NCI-H524 treated with DMSO at 0.1 percent for 48 hours (cell line): ENCODE results near the gene SPEF1.

Experiments used
- DNase-seq: peaks from one replicate; lab custom pipeline; 2025; lab: John Stamatoyannopoulos, UW

Gene SPEF1

DNA sequence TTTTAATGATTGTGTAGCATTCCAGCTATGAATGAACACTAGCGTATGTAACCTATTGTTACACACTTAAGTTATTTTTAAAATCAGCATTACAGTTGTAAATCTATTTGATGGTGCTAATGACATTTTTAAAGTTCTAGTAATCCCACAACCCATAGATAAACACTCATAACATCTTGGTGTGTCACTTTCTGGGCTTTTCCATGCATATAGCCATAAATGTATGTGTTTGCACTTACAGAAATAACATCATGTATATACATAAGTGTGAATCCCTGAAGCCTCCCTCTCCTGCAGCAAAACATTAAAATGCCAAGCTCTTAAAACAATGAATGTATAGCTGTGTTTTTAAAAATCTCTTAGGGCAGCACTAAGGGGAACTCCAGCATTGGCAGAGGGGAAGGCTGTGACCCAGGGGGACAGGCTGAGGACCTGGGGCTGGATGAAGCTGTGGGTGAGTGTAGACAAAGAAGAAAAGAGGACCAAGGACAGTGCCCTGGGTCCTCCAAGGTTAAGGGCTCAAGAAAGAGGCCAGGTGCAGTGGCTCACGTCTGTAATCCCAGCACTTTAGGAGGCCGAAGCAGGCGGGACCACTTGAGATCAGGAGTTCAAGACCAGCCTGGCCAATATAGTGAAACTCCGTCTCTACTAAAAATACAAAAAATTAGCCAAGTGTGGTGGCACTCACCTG lies 6.2 kb upstream of the SPEF1 start:
- no peak for DNase-seq

DNA sequence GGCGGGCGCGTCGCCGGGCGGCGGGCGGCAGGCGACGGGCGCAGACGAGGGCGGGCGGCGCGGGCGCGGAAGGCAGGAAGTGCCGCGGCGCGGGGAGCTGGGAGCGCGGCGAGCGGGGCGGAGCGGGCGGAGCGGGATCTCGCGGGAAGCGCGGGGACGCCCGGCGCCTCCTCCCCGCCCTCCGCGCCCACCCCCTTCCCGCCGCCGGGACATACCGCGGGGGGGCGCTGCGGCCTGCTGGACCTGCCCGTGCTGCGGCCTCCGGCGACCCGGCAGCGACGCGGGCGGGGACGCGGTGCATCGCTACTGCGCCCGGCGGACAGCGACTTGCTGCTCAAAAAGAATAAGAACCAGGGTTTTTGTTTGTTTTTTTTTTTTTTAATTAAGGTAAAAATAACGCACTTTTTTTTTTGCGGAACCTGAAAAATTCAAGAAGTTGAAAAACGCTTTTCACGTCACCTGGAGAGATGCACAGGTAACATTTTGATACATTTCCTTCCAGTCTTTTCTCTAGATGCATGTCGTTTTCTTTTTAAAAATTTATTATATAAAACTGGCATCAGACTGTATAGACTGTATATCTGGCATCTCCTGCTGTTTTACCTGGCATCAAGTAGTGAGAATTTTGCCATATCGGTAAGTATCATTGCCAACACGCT lies 5.5 kb upstream of the SPEF1 start, which contains the start of gene CENPB:
TSS of gene CENPB (minus strand) at position 76 of the 659 bp plus-strand sequence. CDS start 257 bp downstream, outside the sequence.
- no peak for DNase-seq

DNA sequence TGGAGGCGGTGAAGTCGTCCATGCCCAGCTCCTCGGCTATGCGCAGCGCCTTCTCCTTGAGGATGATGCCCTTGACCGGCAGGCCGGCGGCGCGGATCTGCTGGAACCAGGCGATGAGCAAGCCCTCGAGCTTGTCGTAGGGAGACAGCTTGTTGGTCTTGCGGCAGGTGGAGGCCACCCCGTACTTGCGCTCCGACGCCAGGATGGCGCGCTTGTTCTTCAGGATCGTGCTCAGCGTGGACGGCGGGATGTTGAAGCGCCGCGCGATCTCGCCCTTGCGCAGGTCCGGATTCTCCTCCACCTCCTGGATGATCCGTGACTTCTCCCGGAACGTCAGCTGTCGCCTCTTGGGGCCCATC lies 4.9 kb upstream of the SPEF1 start:
- no peak for DNase-seq

DNA sequence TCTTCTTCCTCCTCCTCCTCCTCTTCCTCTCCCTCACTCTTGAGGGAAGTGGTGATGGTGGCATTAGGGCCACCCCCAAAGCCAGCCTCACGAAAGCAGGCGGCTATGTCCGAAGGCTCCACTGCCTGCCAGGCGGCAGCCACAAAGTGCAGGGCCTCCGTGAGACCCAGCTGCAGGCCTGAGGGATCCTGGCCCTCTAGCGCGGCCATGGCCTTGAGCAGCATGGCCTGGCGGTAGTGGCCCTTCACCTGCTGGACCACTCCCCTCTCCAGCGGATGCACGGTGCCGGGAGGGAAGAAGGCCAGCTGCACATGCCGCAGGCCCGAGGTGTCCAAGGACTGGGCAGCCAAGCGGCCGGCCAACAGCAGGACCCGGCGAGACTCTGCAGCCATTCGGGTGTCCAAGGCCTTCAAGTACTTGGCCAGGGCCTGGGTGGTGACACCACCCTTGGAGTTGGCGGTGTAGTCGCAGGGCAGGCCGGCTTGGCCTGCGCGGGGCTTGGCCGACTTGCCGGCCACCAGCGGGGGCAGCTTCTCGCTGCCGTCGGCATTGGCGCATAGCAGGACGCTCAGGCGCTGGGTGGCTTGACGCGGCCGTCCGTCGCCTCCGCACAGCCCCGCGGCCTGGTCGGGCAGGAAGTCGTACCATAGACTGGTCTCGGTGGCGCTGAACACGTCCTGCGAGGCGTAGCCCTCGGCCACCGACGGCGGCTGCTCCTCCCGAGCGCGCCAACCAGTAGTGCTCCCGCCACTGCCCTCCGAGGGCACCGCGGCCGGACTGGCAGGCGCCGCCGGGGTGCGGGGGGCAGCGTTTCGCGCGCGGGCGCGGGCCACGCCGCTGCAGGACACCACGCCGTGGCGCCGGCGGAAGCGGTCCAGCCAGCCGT lies 4.2 kb upstream of the SPEF1 start:
- no peak for DNase-seq

DNA sequence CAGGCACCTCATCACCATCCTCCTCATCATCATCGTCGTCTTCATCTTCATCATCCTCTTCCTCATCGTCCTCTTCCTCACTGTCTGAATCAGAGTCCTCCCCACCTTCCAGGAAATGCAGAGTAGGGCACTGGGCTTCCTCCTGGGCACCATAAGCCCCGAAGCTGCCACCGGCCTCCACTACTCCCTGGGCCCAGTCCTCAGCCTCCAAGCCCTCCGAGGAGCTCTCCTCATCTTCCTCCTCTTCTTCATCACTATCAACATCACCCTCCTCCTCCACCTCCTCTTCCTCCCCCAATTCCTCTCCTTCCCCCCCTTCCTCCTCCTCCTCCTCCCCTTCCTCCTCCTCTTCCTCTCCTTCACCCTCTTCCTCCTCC lies 3.6 kb upstream of the SPEF1 start:
- DNase-seq = no peak

DNA sequence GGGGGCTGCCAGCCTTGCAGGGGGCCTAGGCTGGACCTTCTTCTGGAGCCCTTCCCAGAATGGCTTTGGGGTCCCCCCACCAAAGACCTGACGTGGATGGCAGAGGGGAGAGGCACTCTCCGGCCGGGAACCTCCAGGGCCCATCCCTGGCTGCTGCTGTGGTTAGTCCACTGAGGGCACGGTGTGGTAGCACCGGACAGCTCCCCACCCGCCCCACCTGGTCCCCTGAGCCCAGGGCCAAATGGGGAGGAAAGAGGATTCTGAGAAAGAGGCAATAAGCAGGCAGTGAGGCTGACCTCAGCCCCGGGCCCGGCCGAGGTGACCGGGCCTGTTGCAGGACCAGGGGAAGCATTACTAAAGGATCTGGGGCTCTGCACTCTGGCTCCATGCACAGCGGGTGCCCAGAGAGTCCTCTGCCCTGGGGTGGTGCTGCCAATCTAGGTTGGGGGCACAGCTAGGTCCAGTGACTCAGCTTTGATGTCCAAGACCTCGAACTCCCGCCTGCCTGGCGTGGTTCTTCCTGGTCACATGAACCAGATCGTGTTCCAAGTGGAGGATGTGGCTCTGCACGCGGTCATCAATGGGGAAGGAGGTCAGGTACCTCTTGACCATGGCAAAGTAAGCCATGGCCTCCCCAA lies 3.1 kb upstream of the SPEF1 start:
- no peak for DNase-seq

DNA sequence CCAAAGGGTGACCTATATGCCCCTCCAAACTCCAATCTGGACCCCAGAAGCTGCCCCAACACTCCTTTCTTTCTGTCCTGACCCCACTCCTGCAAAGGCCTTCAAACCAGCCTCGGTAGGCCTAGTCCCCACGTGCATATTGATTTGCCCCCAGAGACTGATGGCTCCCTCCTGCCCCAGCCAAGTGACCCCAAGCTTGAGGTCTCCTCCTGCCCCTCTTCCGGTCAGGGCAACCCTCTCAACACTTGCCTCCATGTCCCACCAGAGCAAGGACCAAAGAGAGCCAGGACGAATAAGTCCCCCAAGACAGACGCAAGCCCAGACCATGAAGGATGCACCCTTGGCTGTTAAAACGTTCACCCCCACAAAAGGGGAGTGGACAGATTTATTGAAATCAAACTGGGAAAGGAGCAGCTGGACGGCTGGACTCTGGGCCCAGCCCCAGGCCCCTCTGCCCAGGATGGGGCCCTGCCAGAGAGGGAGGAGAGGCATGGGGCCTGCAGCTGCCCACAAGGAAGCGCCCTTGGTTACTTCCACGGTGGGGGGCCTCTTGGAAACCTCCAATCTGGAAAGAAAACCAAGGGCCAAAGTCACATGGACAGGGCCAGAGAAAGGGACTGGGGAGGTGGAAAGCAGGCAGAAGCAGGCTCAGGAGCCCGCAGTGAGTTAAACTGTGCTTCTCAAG lies 2.4 kb upstream of the SPEF1 start:
- no peak for DNase-seq

DNA sequence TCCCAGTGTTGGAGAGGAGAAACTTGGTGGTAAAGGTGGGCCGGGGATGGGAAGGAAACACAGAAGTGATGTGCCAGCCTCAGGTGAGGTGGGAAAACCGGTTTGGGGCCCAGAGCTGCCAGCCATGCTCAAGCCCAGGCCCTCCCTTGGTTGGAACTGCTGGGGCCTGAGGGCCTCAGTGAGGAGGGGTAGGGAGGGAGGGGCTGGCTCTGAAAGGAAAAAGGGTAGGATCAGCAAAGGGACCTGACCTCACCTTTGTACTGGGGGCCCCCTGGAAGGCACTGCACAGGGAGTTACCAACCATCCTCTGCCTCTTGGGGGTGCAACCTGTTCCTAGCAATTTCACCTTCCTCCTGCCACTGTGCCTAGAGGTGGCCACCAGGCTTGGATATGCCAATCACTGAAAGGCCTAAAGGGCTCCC lies 1.8 kb upstream of the SPEF1 start:
- no peak for DNase-seq

DNA sequence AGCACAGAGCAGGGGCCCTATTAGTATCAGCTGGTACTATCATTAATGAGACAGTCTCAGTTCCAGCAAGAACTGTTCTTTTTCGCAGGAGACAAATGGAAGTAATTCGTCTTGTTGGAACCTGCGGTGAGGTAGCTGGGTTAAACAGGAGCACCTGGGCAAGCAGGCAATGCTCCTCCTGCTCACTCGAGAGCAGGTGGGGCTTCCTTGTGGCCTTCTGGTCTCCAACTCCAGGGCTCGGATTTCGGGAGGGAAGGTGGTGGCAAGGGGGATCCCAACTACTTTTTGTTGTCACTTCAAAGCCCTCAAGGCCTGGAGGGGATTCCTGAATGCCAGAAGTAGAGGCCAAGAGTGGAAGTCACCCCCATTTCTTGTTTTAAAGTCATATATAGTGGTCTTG lies 1.3 kb upstream of the SPEF1 start:
- DNase-seq = no peak

DNA sequence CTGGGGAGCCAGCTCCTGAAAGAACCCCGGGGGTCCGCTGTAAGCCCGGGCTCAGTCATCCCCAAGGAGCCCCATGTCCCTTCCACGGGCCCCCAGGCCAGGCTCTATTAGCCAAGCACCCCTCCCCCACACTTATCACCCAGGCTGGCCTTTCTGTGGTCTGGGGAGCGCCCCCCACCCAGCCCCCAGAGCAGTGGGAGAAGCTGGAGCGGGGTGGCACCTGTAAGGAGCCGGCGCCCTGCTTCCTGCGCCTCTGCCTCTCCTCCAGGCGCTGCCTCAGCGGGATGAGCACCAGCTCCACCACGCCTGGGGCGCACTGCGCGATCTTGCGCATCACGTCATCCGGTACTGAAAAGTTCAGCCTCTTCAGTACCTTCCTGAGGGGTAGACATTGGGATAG lies 2.3 kb downstream of the SPEF1 start:
- DNase-seq = no peak

DNA sequence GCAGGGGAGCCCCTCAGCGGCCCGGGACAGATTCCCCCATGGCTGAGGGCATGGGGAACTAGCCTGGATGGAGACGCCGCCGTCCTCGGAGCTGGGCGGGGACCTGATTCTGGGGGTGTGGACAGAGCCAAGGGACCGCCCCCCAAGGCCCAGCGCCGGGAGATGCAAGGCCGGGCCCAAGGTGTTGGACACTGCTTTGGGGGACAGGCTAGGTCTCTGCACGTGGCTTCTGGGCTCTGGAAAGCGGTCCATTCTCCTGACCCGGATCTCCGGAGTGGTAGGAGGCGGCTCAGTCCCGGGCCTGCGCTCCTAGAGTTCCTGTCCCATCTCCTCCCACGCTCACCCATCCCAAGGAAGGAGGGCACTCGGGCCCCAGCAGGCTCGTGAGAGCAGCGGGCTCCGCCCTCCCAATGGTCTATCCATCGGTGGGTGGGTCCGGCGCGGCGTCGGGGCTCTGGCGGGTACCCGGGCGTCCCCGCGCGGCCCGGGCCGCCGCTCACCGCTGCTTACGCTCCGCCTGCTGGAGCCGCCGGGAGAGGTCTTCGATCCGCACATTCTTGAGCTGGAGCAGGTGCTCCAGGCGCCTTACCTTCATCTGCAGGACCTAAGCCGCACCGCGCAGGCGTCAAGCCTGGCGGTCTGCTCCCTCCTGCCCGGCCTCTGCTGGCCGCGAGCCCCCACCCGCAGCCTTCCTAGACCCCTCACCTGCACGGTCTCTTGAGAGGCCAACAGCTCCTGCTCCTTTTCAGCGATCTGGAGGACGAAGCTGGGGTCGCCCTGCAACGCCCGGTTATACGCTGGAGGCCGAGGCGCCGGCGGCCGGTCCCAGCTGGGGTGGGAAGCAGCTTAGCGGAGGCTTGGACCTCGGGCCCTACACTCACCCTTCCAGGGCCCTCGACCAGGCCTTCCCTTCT lies 3.3 kb downstream of the SPEF1 start:
- DNase-seq = no peak

DNA sequence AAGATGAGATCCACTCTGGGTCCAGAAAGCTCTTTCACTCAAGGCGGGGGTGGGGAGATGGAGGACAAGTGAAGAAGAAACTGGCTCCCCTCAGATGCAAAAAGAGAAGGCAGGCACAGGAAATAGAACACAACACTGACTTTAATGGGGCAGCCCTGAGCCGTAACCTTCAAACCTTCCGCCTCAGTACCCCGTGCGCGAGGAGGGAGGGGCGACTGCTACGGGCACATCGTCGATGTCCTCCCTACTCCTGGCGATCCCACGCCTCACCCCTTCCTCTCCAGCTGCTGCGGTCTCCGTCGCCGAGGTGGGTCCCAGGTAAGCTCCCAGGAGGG lies 3.9 kb downstream of the SPEF1 start:
- DNase-seq = no peak

DNA sequence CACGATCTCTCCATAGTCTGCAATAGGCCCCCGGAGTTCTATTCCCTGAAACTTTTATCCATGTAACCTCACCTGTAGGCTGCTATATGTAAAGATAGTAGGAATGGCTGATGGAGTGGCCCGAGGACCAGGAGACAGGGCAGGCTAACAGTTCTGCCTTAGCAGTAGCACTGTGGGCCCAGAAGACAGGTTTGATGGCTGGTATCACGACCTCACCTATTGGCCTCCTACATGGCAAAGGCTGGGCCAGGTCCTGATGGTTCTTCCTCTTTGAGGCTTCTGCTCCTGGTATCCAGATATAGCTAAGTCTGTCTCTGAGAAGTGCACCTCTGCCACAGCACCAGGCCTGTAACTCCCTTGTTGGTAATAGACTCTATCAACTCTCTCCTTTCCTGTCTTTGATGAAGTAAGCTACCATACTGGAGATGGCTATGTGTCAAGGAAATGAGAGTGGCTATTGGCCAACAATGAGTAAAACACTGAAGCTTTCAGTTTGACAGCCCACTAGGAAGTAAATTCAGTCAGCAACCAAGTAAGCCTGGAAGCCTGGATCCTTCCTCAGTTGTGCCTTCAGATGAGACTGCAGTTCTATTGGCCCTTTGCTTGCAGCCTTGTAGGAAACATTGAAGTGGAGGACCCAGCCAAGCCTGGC lies 5.7 kb downstream of the SPEF1 start:
- no peak for DNase-seq

DNA sequence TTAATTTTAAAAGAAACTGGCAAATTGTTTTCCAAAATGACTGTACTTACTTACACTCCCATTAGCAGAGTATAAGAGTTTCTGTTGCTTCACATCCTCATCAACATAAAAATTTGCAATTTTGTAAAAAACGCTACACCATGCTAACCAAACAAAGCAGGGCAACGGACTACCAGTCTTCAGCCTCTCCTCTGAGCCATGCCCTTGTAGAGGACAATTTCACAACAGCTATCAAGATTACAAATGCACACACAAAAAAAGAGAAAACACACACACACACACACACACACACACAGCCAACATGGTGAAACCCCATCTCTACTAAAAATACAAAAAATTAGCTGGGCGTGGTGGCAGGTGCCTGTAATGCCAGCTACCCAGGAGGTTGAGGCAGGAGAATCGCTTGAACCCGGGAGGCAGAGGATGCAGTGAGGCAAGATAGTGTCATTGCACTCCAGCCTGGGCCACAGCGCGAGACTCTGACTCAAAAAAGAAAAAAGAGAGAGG lies 9.6 kb downstream of the SPEF1 start:
- no peak for DNase-seq

DNA sequence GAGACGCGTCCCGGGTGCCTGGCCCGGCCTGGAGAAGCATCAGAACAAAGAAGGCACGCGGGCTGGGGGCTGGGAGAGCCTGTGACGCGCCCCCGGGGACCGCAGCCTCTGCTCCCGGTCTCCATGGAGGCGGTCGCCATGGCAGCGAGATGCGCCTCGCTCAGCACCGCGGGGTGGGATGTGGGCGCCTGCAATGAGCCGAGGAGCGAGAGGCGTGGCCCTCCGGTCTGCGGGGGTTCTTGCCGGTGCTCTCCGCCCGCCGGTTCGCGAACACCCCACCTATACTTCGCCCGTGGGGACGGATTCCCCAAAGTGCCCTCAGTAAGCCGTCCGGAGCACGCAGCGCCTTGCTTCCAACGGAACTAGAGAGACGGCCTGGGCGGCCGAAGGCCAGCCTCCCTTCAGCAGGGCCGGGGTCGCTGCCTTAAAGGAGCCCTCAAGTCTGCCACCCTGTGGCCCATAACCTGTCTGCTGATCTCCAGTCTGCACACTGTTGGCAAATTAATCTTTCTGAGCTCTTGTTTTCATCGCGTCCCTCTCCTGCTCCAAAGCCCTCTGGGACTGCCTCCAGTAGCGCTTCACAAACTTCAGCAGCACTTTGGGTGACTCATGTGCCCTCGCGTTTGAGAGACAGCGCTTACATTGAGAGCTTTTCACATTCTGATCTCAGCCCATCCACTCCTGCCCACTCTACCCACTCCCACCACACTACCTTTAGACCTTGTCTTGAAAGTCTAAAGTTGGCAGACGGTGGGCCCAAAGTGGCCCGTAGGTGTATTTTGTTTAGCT lies 12.7 kb downstream of the SPEF1 start:
- DNase-seq = peak; percentile 70

DNA sequence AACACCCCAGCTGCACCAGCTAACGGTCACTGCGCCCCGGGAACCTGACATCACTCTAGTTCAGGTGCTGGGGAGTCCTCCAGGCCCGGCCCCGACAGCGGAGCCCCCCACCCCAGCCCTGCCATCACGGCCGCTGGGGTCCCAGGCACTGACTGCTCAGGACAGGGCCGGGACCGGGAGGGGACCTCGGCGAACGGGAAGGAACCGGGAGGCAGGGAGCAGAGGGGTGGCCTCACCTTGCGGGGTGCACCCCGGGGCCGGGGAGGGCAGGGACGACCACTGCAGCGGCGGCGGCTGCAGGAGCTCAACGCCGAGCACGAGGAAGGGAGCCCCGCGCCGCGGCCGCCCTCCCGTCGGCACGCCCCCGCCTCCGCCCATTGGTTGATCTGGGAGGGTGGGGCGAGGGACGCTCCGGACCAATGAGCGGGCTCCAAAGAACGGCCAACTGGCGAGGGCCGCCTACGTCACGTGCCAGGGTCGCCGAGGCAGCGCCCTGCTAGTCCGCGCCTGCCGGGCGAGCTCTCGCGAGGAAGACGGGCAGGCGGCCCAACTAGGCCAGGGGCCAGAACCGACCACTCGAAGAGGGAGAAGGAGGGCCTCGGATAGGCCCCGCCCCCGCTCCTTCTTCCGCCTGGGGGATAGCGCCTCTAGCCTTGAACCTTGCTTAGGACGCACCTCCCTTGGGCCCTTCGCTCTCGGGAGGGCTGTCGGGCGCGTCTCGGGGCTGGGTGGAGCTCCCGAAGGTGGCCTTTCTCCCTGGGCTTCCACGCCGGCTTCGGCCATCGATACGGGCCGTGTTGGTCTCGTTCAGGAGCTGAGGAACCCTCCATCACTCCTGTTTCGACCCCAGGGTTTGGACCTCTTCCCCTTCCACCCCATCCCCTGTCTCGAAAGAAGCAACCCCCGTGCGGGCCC lies 13.6 kb downstream of the SPEF1 start, which contains the start of gene ADISSP:
TSS of gene ADISSP (minus strand) at position 327 of the 915 bp plus-strand sequence. CDS start 7,653 bp downstream, outside the sequence.
- peak; percentile 92 for DNase-seq

DNA sequence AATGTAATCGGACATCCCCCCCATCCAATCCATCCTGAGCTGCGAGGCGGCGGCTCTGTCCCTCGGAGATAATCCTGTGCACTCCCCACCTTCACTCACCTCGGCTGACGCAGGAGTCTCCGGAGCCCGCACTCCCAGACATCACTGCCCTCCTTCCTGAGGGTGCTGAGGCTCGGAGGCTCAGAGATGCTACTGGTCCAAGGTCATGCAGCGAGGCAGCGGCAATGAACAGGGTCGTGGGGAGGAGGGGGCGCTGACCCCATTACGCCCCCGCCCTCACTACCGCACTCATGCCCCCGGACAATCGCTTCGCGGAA lies 14.2 kb downstream of the SPEF1 start:
- no peak for DNase-seq

DNA sequence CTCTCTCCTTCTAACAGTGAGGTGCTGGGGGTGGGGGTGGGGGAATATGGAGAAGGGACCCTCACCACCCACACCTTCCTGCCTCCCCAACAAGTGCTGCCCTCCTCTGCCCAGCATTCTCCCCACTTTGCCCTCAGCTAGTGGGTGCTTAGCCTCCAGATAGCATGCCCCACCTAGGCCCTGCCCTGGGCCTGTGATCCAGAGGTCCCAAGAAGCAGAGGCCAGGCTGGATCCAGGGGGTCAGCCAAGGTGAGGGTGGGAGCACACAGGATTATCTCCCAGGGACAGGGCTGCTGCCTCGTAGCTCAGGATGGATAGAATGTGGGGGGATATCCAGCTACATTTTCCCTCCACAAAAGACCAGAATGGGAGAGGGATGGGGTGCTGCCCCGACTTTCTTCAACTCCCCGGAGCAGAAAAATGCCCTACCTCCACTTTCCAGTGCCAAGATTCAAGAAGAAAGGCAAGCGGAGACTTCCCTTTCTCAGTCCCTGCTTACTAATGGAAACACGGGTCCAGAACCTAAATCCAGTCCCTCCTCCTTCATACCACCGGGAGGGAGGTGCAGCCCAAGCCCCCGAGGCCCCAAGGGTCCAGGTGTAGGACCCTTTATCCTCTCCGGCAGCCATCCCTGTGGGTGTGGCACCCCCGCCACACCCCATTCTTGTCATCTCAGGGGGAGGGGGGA lies 14.7 kb downstream of the SPEF1 start:
- DNase-seq = no peak
